Cerebellar cortex (tissue), 1 donor: ENCODE measurements around the gene PPP1CA.

Experiments
- DNase-seq: peaks from one replicate; pipeline ENCODE4 v3.0.0-alpha.2; 2015; ENCODE audit warnings: low spot score

PPP1CA gene

GRCh38 chr11:67369275-67369674 lies 32.4 kb downstream of the PPP1CA start:
- DNase-seq, result no peak

GRCh38 chr11:67368621-67369020 lies 33.0 kb downstream of the PPP1CA start:
- no peak for DNase-seq

GRCh38 chr11:67367761-67368227 lies 33.9 kb downstream of the PPP1CA start:
- DNase-seq, result no peak

GRCh38 chr11:67366961-67367760 lies 34.5 kb downstream of the PPP1CA start:
- DNase-seq, result no peak

GRCh38 chr11:67366546-67366945 lies 35.1 kb downstream of the PPP1CA start:
- no peak for DNase-seq

- no peak for DNase-seq
These were observed 35.8 kb downstream of the PPP1CA start for GRCh38 chr11:67365736-67366444.

GRCh38 chr11:67364783-67365722 lies 36.6 kb downstream of the PPP1CA start:
- no peak for DNase-seq

- no peak for DNase-seq
These were observed 37.5 kb downstream of the PPP1CA start for GRCh38 chr11:67364169-67364568.

GRCh38 chr11:67357831-67358670 lies 43.6 kb downstream of the PPP1CA start:
- DNase-seq, result no peak

- DNase-seq, result peak; percentile 86
These were observed 44.6 kb downstream of the PPP1CA start for GRCh38 chr11:67356864-67357561.

- no peak for DNase-seq
These were observed 45.2 kb downstream of the PPP1CA start for GRCh38 chr11:67356387-67356863.

- DNase-seq, result no peak
These were observed 45.8 kb downstream of the PPP1CA start for GRCh38 chr11:67355794-67356386.

GRCh38 chr11:67355023-67355793 lies 46.5 kb downstream of the PPP1CA start:
- DNase-seq, result no peak

GRCh38 chr11:67354075-67355022 lies 47.3 kb downstream of the PPP1CA start:
- DNase-seq, result peak; percentile 26

- peak; percentile 96 for DNase-seq
These were observed 48.2 kb downstream of the PPP1CA start, which contains the start of gene POLD4 for GRCh38 chr11:67353317-67354074. TSS of gene POLD4 (minus strand) at chr11:67353546. CDS start at chr11:67353399, 147 bp downstream.

- no peak for DNase-seq
These were observed 48.9 kb downstream of the PPP1CA start for GRCh38 chr11:67352546-67353316.
